Measurements from ENCODE around the gene RNF152.

GRCh38 chr18:61785588-61785987, 107.2 kb downstream of the RNF152 start:
- TF ChIP-seq POLR2A (IDR thresholded peaks at IDR 0.05) = no peak
- no peak for TF ChIP-seq CTCF (IDR thresholded peaks at IDR 0.05)
